ENCODE results near the gene HLA-DOB.

DNA sequence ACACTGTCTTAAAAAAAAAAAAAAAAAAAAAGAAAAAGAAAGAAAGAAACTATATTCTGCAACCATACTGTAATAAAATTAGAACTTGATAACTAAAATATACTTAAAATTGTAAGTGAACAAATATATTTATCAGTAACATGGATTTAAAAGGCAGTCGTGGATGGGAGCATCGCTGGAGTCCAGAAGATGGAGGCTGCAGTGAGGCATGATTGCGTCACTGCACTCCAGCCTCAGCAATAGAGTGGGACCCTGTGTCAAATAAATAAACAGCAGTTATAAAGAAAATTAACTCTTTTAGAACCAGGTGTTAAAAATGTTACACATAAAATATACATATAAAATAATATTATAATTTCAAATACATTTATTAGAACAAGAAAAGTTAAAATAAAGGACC is 45.9 kb upstream of the HLA-DOB start:
- TF ChIP-seq POLR2A (IDR thresholded peaks at IDR 0.05): no peak
- TF ChIP-seq, protein P1, sequence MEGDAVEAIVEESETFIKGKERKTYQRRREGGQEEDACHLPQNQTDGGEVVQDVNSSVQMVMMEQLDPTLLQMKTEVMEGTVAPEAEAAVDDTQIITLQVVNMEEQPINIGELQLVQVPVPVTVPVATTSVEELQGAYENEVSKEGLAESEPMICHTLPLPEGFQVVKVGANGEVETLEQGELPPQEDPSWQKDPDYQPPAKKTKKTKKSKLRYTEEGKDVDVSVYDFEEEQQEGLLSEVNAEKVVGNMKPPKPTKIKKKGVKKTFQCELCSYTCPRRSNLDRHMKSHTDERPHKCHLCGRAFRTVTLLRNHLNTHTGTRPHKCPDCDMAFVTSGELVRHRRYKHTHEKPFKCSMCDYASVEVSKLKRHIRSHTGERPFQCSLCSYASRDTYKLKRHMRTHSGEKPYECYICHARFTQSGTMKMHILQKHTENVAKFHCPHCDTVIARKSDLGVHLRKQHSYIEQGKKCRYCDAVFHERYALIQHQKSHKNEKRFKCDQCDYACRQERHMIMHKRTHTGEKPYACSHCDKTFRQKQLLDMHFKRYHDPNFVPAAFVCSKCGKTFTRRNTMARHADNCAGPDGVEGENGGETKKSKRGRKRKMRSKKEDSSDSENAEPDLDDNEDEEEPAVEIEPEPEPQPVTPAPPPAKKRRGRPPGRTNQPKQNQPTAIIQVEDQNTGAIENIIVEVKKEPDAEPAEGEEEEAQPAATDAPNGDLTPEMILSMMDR (IDR thresholded peaks at IDR 0.05): no peak

Measured in adrenal gland (tissue), 5 donors.